ENCODE data around the gene ZFHX2.

DNA sequence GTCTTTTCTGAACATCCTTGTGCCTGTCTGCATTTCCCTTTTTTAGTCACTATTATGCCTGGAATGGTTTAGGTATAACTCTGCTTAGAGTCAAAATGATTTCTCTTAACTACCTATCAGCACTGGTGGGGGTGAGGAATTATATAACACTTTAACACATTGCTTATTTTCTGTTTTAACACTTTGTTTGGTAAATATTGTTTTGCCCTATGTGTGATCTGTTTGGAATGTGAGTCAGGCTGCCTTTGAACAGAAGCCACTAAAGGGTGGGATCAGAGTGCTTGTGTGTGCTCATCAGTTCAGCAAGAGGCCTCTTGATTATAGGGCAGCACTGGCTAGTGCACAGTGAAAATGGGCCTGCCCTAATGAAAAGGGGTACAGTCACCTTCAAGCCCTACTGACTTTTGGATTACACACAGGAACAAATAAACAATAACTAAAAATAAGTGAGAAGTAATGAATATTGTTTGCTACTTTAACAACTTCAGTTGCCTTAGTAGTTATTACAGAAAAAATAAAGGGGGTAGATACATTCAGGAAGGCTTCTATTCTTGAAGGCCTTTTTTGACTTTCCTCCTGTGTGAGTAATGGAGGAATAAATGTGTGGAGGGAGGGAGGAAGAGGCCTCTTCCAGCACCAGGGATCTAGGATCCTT, 58.8 kb downstream of the ZFHX2 start:
- TF ChIP-seq RAD21 (IDR thresholded peaks at IDR 0.05; ENCODE audit: low read length) (no peak), POLR2AphosphoS5 (IDR thresholded peaks at IDR 0.05; ENCODE audit: low read depth, low read length) (no peak)
- TF ChIP-seq, protein P1, sequence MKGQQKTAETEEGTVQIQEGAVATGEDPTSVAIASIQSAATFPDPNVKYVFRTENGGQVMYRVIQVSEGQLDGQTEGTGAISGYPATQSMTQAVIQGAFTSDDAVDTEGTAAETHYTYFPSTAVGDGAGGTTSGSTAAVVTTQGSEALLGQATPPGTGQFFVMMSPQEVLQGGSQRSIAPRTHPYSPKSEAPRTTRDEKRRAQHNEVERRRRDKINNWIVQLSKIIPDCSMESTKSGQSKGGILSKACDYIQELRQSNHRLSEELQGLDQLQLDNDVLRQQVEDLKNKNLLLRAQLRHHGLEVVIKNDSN (IDR thresholded peaks at IDR 0.05; ENCODE audit: borderline replicate concordance, low read depth) = no peak
- TF ChIP-seq, protein P2, sequence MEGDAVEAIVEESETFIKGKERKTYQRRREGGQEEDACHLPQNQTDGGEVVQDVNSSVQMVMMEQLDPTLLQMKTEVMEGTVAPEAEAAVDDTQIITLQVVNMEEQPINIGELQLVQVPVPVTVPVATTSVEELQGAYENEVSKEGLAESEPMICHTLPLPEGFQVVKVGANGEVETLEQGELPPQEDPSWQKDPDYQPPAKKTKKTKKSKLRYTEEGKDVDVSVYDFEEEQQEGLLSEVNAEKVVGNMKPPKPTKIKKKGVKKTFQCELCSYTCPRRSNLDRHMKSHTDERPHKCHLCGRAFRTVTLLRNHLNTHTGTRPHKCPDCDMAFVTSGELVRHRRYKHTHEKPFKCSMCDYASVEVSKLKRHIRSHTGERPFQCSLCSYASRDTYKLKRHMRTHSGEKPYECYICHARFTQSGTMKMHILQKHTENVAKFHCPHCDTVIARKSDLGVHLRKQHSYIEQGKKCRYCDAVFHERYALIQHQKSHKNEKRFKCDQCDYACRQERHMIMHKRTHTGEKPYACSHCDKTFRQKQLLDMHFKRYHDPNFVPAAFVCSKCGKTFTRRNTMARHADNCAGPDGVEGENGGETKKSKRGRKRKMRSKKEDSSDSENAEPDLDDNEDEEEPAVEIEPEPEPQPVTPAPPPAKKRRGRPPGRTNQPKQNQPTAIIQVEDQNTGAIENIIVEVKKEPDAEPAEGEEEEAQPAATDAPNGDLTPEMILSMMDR (IDR thresholded peaks at IDR 0.05) = no peak
- TF ChIP-seq, protein P3, sequence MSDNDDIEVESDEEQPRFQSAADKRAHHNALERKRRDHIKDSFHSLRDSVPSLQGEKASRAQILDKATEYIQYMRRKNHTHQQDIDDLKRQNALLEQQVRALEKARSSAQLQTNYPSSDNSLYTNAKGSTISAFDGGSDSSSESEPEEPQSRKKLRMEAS (IDR thresholded peaks at IDR 0.05; ENCODE audit: low read depth) = no peak
- TF ChIP-seq, protein P4, sequence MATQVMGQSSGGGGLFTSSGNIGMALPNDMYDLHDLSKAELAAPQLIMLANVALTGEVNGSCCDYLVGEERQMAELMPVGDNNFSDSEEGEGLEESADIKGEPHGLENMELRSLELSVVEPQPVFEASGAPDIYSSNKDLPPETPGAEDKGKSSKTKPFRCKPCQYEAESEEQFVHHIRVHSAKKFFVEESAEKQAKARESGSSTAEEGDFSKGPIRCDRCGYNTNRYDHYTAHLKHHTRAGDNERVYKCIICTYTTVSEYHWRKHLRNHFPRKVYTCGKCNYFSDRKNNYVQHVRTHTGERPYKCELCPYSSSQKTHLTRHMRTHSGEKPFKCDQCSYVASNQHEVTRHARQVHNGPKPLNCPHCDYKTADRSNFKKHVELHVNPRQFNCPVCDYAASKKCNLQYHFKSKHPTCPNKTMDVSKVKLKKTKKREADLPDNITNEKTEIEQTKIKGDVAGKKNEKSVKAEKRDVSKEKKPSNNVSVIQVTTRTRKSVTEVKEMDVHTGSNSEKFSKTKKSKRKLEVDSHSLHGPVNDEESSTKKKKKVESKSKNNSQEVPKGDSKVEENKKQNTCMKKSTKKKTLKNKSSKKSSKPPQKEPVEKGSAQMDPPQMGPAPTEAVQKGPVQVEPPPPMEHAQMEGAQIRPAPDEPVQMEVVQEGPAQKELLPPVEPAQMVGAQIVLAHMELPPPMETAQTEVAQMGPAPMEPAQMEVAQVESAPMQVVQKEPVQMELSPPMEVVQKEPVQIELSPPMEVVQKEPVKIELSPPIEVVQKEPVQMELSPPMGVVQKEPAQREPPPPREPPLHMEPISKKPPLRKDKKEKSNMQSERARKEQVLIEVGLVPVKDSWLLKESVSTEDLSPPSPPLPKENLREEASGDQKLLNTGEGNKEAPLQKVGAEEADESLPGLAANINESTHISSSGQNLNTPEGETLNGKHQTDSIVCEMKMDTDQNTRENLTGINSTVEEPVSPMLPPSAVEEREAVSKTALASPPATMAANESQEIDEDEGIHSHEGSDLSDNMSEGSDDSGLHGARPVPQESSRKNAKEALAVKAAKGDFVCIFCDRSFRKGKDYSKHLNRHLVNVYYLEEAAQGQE (IDR thresholded peaks at IDR 0.05; ENCODE audit: low read depth, low read length) = no peak

Data from SK-N-SH (cell line).